Activated CD4-positive, CD25-positive, alpha-beta regulatory T cell treated with anti-CD3 and anti-CD28 coated beads, Interleukin-2, amount 50 U/mL, for 16 hours (primary cell): Measurements from ENCODE around the gene DGKB.

Experiments
- DNase-seq: peaks from one replicate; pipeline ENCODE4 v3.0.0-alpha.2; 2020; ENCODE audit warnings: low read depth, low spot score

The DGKB gene

GRCh38 chr7:14821757-14822480, 80.6 kb downstream of the DGKB start:
- DNase-seq, result no peak

GRCh38 chr7:14818871-14819270, 83.7 kb downstream of the DGKB start:
- DNase-seq, result no peak

GRCh38 chr7:14817829-14818614, 84.5 kb downstream of the DGKB start:
- no peak for DNase-seq

GRCh38 chr7:14807507-14807906, 95.0 kb downstream of the DGKB start:
- no peak for DNase-seq

- DNase-seq, result no peak
Measured at GRCh38 chr7:14806891-14807290, 95.7 kb downstream of the DGKB start.

- DNase-seq, result no peak
Measured at GRCh38 chr7:14805105-14805719, 97.3 kb downstream of the DGKB start.

- DNase-seq, result no peak
Measured at GRCh38 chr7:14800664-14801063, 101.9 kb downstream of the DGKB start.

GRCh38 chr7:14793151-14793550, 109.4 kb downstream of the DGKB start:
- DNase-seq, result no peak

GRCh38 chr7:14787551-14787950, 115.0 kb downstream of the DGKB start:
- no peak for DNase-seq

GRCh38 chr7:14786314-14786895, 116.1 kb downstream of the DGKB start:
- no peak for DNase-seq

- DNase-seq, result no peak
Measured at GRCh38 chr7:14777806-14778205, 124.7 kb downstream of the DGKB start.

GRCh38 chr7:14776266-14776665, 126.3 kb downstream of the DGKB start:
- no peak for DNase-seq

GRCh38 chr7:14773729-14774271, 128.8 kb downstream of the DGKB start:
- DNase-seq, result no peak

- DNase-seq, result no peak
Measured at GRCh38 chr7:14770614-14771013, 131.9 kb downstream of the DGKB start.

GRCh38 chr7:14769261-14769660, 133.3 kb downstream of the DGKB start:
- no peak for DNase-seq

- no peak for DNase-seq
Measured at GRCh38 chr7:14767716-14768425, 134.7 kb downstream of the DGKB start.

- DNase-seq, result no peak
Measured at GRCh38 chr7:14766747-14767146, 135.8 kb downstream of the DGKB start.

GRCh38 chr7:14765731-14766130, 136.8 kb downstream of the DGKB start:
- no peak for DNase-seq

- DNase-seq, result no peak
Measured at GRCh38 chr7:14762561-14762960, 140.0 kb downstream of the DGKB start.

GRCh38 chr7:14761510-14762296, 140.8 kb downstream of the DGKB start:
- no peak for DNase-seq
